HepG2 (cell line): ENCODE measurements around the gene MTMR6.

Source experiments
- ADNP ChIP-seq: sonication (generic); formaldehyde crosslinking; IDR thresholded peaks from 2 replicates; pipeline ENCODE4 v1.4.0; 2020; ENCODE audit warnings: missing genetic modification reagents
- AFF4 ChIP-seq: sonication (generic); formaldehyde crosslinking; IDR thresholded peaks from 2 replicates; pipeline ENCODE4 v1.4.0; 2020; ENCODE audit warnings: missing genetic modification reagents
- ARNTL ChIP-seq: sonication (generic); formaldehyde crosslinking; IDR thresholded peaks from 2 replicates; pipeline ENCODE4 v1.4.0; 2020; ENCODE audit warnings: mild to moderate bottlenecking, missing genetic modification reagents
- CTCF ChIP-seq: sonication (generic); formaldehyde crosslinking; IDR thresholded peaks from 2 replicates; pipeline ENCODE4 v1.5.0; 2020; ENCODE audit warnings: mild to moderate bottlenecking, missing genetic modification reagents, moderate library complexity
- MNT ChIP-seq: fragments of 450-650 bp; IDR thresholded peaks from 2 replicates; pipeline ENCODE4 v1.6.1; 2016
- NFE2L2 ChIP-seq: fragments of 150-350 bp; IDR thresholded peaks from 2 replicates; pipeline ENCODE4 v1.6.1; 2014; ENCODE audit warnings: low read length
- PLRG1 ChIP-seq: fragments of 450-650 bp; conservative IDR thresholded peaks from 2 replicates; pipeline ENCODE4 v1.6.1; 2016
- PRPF4 ChIP-seq: fragments of 200-400 bp; formaldehyde crosslinking; IDR thresholded peaks from 2 replicates; pipeline ENCODE4 v1.6.1; 2016; ENCODE audit warnings: low read length, low read depth; ENCODE audit not compliant: poor library complexity, severe bottlenecking
- SCMH1 ChIP-seq: sonication (generic); formaldehyde crosslinking; IDR thresholded peaks from 2 replicates; pipeline ENCODE4 v1.9.0; 2021; ENCODE audit warnings: missing genetic modification reagents, mild to moderate bottlenecking, borderline replicate concordance
- TCF7L2 ChIP-seq: IDR thresholded peaks from 2 replicates; pipeline ENCODE4 v1.6.1; 2011; ENCODE audit warnings: mild to moderate bottlenecking, low read depth, low read length, moderate library complexity
- YY1 ChIP-seq: IDR thresholded peaks from 2 replicates; pipeline ENCODE4 v1.6.1; 2011; ENCODE audit warnings: low read length, low read depth, moderate library complexity, mild to moderate bottlenecking; ENCODE audit not compliant: insufficient read depth, insufficient replicate concordance
- ZNF253 ChIP-seq: sonication (generic); formaldehyde crosslinking; IDR thresholded peaks from 2 replicates; pipeline ENCODE4 v1.8.0; 2022; ENCODE audit warnings: mild to moderate bottlenecking, missing genetic modification reagents, borderline replicate concordance
- ZNF275 ChIP-seq: sonication (generic); formaldehyde crosslinking; IDR thresholded peaks from 2 replicates; pipeline ENCODE4 v1.8.0; 2022; ENCODE audit warnings: missing genetic modification reagents, mild to moderate bottlenecking, inconsistent platforms, borderline replicate concordance
- ZNF703 ChIP-seq: sonication (generic); formaldehyde crosslinking; IDR thresholded peaks from 2 replicates; pipeline ENCODE4 v1.5.1; 2020; ENCODE audit warnings: missing genetic modification reagents, mild to moderate bottlenecking, moderate library complexity, borderline replicate concordance

GRCh38 chr13:25262261-25262660, 25.0 kb downstream of the MTMR6 start:
- TF ChIP-seq ZNF703 (CRISPR knock-in tag) (no peak), CTCF (CRISPR knock-in tag) (no peak), ZNF253 (no peak), YY1 (no peak), MNT (no peak), ZNF275 (CRISPR knock-in tag) (no peak), PRPF4 (no peak), ADNP (no peak), SCMH1 (CRISPR knock-in tag) (no peak), NFE2L2 (no peak), ARNTL (CRISPR knock-in tag) (no peak), PLRG1 (no peak), AFF4 (CRISPR knock-in tag) (no peak), TCF7L2 (no peak)
